H1 (cell line): ENCODE measurements around the gene LTA4H. TPM values are rescaled to one million over a fixed set of nuclear protein-coding genes. Genes with fewer than 3 reads are reported as not detected.

ENCODE experiments used
- BCL11A ChIP-seq, 2 experiments: IDR thresholded peaks; one replicate each; pipeline ENCODE4 v1.6.1; 2011; ENCODE audit warnings: low read depth in 2 of 2, low read length in 2 of 2, mild to moderate bottlenecking in 2 of 2
- BRCA1 ChIP-seq: IDR thresholded peaks from 2 replicates; pipeline ENCODE4 v1.6.1; 2012; ENCODE audit warnings: low read depth, low read length, improper control_type of control experiment
- CTBP2 ChIP-seq: IDR thresholded peaks from 2 replicates; pipeline ENCODE4 v1.7.0; 2011; ENCODE audit warnings: borderline replicate concordance, mild to moderate bottlenecking, moderate library complexity, mixed read lengths, low read length; ENCODE audit not compliant: insufficient read depth, insufficient read length
- JUN ChIP-seq: IDR thresholded peaks from 2 replicates; pipeline ENCODE4 v1.6.1; 2011; ENCODE audit warnings: low read depth, mild to moderate bottlenecking, improper control_type of control experiment, low read length
- MAX ChIP-seq: IDR thresholded peaks from 2 replicates; pipeline ENCODE4 v1.6.1; 2012; ENCODE audit warnings: inconsistent platforms
- NANOG ChIP-seq: IDR thresholded peaks from 2 replicates; pipeline ENCODE4 v1.6.1; 2011; ENCODE audit warnings: low read length, low read depth, mild to moderate bottlenecking, inconsistent platforms; ENCODE audit not compliant: insufficient read depth, poor library complexity, severe bottlenecking
- POLR2A ChIP-seq, 2 experiments: IDR thresholded peaks; 1 replicate in 1 of 2; 2 replicates in 1 of 2; pipeline ENCODE4 v1.6.1; 2011; ENCODE audit warnings: low read depth in 2 of 2, low read length in 2 of 2, mild to moderate bottlenecking in 2 of 2; ENCODE audit errors: control extremely low read depth in 1 of 2
- RBBP5 ChIP-seq: IDR thresholded peaks from 2 replicates; pipeline ENCODE4 v1.7.1; 2012; ENCODE audit warnings: low read depth, mild to moderate bottlenecking, inconsistent platforms, low read length, moderate library complexity, borderline replicate concordance
- SIX5 ChIP-seq: IDR thresholded peaks from 2 replicates; pipeline ENCODE4 v1.6.1; 2011; ENCODE audit warnings: mild to moderate bottlenecking, low read depth, low read length
- SP2 ChIP-seq: IDR thresholded peaks from 2 replicates; pipeline ENCODE4 v1.6.1; 2012; ENCODE audit warnings: mild to moderate bottlenecking, low read length, inconsistent platforms
- YY1 ChIP-seq: IDR thresholded peaks from 2 replicates; pipeline ENCODE4 v1.6.1; 2011; ENCODE audit warnings: low read depth, mild to moderate bottlenecking, low read length
- polyA plus RNA-seq, 7 experiments: library from polyadenylated mRNA; depleted of rRNA in 3 of 7; stranded (reverse) in 5 of 7; unstranded in 2 of 7; fragments of >200 nt in 5 of 7; fragments of 200-250 nt in 2 of 7; gene quantifications; 1 replicate in 5 of 7; 2 replicates in 1 of 7; 4 replicates in 1 of 7; pipeline versions ENCODE4 v1.2.1 to v1.2.3, GENCODE V29; 2011 to 2013; ENCODE audit warnings: missing spikeins in 2 of 7, mixed read lengths in 2 of 7
- total RNA-seq: library from RNA; stranded (reverse); fragmentation: NEBNext Ultra II Directional; extraction: Animal tissue kit (Norgen Biotek cat#: 25700); gene quantifications from 2 replicates; pipeline ENCODE4 v1.2.1, GENCODE V29; 2021

The LTA4H gene
- total and polyA plus RNA-seq, 2 of the 8 experiments (the other 6 are each of a cell fraction or from before 2014, with no cell fraction given), result 106 to 167 TPM

- TF ChIP-seq SIX5, result peak; percentile 90
- peak; percentile 100 for TF ChIP-seq RBBP5
- TF ChIP-seq NANOG, result no peak
- no peak for TF ChIP-seq CTBP2
- peak; percentile 43; the same call in 1 of the 2 replicates for TF ChIP-seq MAX
- no peak for TF ChIP-seq BCL11A (IDR thresholded peaks at IDR 0.05; ENCODE audit: low read depth in 2 of 2, low read length in 2 of 2)
- TF ChIP-seq POLR2A (IDR thresholded peaks at IDR 0.05; ENCODE audit: control extremely low read depth in 1 of 2, low read depth in 2 of 2, low read length in 2 of 2), result peak; percentile 77 to 94
- TF ChIP-seq BRCA1, result no peak
- TF ChIP-seq JUN, result no peak
- no peak for TF ChIP-seq SP2
- no peak for TF ChIP-seq YY1
These were observed at the start of gene LTA4H (continued) for GRCh38 chr12:96035283-96036236.
